ENCODE data around the gene MYO15B.
A peak's percentile ranks its signal among the peaks of the same experiment; 100 is the strongest.

Gene MYO15B

DNA sequence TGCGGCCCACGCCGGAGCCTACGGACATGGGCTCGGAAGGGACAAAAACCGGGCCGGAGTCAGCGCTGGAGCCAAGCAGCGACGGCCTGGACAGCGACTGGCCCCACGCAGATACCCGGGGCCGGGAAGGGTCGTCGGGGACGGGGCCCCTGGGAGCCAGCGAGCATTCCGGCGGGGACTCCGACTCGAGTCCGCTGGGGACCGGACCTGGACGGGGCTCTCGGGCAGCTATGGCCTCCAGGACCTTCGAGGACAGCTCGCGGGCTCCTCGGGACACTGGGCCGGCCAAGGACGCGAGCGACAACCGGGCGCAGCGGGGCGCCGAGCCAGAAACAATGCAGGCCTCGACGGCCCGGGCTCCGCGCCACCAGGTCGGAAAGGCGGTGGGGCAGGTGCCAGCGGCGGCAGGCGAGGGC is 1.0 kb downstream of the MYO15B start:
- DNase-seq (ENCODE audit: low read depth in 1 of 2, low spot score in 1 of 2), result no peak
- H3K4me3 ChIP-seq (replicated peaks; ENCODE audit: insufficient read depth, low read length), result peak overlapping the region; percentile 27
- TF ChIP-seq, protein P1, sequence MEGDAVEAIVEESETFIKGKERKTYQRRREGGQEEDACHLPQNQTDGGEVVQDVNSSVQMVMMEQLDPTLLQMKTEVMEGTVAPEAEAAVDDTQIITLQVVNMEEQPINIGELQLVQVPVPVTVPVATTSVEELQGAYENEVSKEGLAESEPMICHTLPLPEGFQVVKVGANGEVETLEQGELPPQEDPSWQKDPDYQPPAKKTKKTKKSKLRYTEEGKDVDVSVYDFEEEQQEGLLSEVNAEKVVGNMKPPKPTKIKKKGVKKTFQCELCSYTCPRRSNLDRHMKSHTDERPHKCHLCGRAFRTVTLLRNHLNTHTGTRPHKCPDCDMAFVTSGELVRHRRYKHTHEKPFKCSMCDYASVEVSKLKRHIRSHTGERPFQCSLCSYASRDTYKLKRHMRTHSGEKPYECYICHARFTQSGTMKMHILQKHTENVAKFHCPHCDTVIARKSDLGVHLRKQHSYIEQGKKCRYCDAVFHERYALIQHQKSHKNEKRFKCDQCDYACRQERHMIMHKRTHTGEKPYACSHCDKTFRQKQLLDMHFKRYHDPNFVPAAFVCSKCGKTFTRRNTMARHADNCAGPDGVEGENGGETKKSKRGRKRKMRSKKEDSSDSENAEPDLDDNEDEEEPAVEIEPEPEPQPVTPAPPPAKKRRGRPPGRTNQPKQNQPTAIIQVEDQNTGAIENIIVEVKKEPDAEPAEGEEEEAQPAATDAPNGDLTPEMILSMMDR (IDR thresholded peaks at IDR 0.05; ENCODE audit: insufficient read depth, low read length), result no peak
- TF ChIP-seq SPI1 (IDR thresholded peaks at IDR 0.05; ENCODE audit: borderline replicate concordance, low read depth), result no peak
- no peak for TF ChIP-seq POLR2AphosphoS5 (IDR thresholded peaks at IDR 0.05; ENCODE audit: low read depth)
- no peak for TF ChIP-seq GABPA (IDR thresholded peaks at IDR 0.05; ENCODE audit: low read depth)
- TF ChIP-seq, protein P2, sequence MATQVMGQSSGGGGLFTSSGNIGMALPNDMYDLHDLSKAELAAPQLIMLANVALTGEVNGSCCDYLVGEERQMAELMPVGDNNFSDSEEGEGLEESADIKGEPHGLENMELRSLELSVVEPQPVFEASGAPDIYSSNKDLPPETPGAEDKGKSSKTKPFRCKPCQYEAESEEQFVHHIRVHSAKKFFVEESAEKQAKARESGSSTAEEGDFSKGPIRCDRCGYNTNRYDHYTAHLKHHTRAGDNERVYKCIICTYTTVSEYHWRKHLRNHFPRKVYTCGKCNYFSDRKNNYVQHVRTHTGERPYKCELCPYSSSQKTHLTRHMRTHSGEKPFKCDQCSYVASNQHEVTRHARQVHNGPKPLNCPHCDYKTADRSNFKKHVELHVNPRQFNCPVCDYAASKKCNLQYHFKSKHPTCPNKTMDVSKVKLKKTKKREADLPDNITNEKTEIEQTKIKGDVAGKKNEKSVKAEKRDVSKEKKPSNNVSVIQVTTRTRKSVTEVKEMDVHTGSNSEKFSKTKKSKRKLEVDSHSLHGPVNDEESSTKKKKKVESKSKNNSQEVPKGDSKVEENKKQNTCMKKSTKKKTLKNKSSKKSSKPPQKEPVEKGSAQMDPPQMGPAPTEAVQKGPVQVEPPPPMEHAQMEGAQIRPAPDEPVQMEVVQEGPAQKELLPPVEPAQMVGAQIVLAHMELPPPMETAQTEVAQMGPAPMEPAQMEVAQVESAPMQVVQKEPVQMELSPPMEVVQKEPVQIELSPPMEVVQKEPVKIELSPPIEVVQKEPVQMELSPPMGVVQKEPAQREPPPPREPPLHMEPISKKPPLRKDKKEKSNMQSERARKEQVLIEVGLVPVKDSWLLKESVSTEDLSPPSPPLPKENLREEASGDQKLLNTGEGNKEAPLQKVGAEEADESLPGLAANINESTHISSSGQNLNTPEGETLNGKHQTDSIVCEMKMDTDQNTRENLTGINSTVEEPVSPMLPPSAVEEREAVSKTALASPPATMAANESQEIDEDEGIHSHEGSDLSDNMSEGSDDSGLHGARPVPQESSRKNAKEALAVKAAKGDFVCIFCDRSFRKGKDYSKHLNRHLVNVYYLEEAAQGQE (IDR thresholded peaks at IDR 0.05; ENCODE audit: insufficient replicate concordance, low read depth), result no peak
- H3K27me3 ChIP-seq (ENCODE audit: insufficient read depth, poor library complexity, severe bottlenecking), result peaks cover 19% of the 10 kb centered on the region
- H3K27ac ChIP-seq (replicated peaks), result 0 out of 2 replicates have a peak overlapping the region, but pooled peaks have one; percentile 8

DNA sequence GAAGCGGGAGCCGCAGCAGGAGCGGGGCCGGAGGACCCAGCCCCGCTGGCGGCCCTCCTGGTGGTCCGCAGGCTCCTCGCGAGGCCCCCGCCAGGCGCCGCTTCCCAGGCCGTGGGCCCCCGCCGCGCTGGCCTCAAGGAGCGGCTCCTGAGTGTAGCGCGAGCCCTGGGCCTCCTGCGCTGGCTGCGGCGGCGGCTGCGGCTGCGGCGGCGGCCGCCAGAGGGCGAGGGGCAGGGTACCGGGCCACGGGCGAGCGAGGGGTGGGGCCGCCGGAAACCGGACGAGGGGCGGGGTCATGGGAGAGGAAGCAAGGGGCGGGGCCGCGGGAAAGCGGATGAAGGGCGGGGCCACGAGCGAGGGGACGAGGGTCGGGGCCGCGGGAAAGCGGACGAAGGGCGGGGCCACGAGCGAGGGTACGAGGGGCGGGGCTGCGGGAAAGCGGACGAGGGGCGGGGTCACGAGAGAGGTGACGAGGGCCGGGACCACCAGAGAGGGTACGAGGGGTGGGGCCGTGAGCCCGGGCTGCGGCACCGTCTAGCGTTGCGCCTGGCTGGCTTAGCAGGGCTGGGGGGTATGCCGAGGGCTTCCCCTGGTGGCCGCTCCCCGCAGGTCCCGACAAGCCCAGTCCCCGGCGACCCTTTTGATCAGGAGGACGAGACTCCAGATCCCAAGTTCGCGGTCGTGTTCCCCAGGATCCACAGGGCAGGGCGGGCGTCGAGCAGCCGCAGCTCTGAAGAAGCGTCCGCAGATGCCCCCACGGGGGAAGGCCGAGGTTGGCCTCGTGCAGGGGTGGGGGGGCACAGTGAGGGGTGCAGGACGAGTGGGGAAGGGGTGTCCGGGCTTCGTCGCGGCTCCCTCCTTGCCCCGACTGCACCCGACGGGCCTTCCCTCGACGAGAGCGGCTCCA is 1.7 kb downstream of the MYO15B start:
- Histone ChIP-seq H3K27me3 (ENCODE audit: insufficient read depth, poor library complexity, severe bottlenecking) (peaks cover 19% of the 10 kb centered on the region), H3K4me3 (replicated peaks; ENCODE audit: insufficient read depth, low read length) (peak overlapping the region; percentile 55), H3K27ac (replicated peaks) (no peak overlapping the region)
- TF ChIP-seq, protein P1 (IDR thresholded peaks at IDR 0.05; ENCODE audit: insufficient read depth, low read length), result no peak
- TF ChIP-seq, protein P2 (IDR thresholded peaks at IDR 0.05; ENCODE audit: insufficient replicate concordance, low read depth), result no peak
- TF ChIP-seq POLR2AphosphoS5 (IDR thresholded peaks at IDR 0.05; ENCODE audit: low read depth), result no peak
- no peak for TF ChIP-seq GABPA (IDR thresholded peaks at IDR 0.05; ENCODE audit: low read depth)
- TF ChIP-seq SPI1 (IDR thresholded peaks at IDR 0.05; ENCODE audit: borderline replicate concordance, low read depth), result no peak
- peak; percentile 71 to 92 for DNase-seq (ENCODE audit: low read depth in 1 of 2, low spot score in 1 of 2)

DNA sequence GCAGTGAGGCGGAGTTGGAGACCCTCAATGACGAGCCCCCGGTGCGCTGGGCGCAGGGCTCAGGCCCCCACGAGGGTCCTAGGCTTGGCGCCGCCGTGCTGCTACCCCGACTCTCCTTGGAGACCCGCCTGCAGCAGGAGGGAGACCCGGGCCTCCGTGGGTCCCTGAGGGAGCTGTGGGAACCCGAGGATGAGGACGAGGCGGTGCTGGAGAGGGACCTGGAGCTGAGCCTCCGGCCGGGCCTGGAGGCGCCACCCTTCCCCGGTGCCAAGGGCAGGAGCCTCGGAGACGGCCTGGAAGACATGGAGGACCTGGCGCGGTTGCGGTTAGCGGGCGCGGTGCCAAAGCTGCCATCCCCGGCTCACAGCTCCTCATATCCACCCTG is 2.3 kb downstream of the MYO15B start:
- Histone ChIP-seq H3K27ac (replicated peaks) (no peak overlapping the region), H3K4me3 (replicated peaks; ENCODE audit: insufficient read depth, low read length) (no peak overlapping the region), H3K27me3 (ENCODE audit: insufficient read depth, poor library complexity, severe bottlenecking) (peaks cover 19% of the 10 kb centered on the region)
- DNase-seq (ENCODE audit: low read depth in 1 of 2, low spot score in 1 of 2), result no peak
- TF ChIP-seq, protein P2 (IDR thresholded peaks at IDR 0.05; ENCODE audit: insufficient replicate concordance, low read depth), result no peak
- TF ChIP-seq SPI1 (IDR thresholded peaks at IDR 0.05; ENCODE audit: borderline replicate concordance, low read depth), result no peak
- no peak for TF ChIP-seq GABPA (IDR thresholded peaks at IDR 0.05; ENCODE audit: low read depth)
- TF ChIP-seq, protein P1 (IDR thresholded peaks at IDR 0.05; ENCODE audit: insufficient read depth, low read length), result no peak
- TF ChIP-seq POLR2AphosphoS5 (IDR thresholded peaks at IDR 0.05; ENCODE audit: low read depth), result no peak
